Measurements from ENCODE around the gene RLF. TPM values are rescaled to one million over a fixed set of nuclear protein-coding genes. Genes with fewer than 3 reads are reported as not detected.
A peak's percentile ranks its signal among the peaks of the same experiment; 100 is the strongest.

Gene RLF
- total and polyA plus RNA-seq, 9 of the 15 experiments (the other 6 are each of a cell fraction or from before 2014, with no cell fraction given), result 3.6 to 35.0 (median 21.2) TPM

DNA sequence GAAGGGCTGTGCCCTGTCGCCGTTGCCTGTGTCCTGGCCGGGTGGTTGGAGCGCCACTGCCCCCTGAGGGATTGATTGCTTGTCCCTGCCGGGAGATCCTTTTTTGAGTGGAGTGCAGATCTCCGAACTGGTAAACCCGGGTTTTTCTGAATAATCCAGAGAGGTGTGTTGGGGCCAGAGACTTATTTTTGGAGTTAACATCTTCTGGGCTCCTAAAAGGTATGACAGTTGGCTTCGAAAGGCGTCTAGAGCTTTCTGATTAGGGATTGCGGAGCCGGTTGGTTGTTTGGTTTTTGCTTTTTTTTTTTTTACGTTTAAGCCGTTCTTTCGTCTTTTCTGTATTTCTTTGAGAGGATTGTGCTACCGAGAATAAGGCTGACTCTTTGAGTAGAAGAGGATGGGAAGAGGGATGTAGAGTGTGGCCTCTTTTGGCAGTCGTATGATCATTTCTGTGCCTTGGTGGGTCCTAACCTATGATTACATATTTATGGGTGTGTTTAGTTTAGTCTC, 756 bp downstream of the RLF start (continued):
- TF ChIP-seq, protein P1, sequence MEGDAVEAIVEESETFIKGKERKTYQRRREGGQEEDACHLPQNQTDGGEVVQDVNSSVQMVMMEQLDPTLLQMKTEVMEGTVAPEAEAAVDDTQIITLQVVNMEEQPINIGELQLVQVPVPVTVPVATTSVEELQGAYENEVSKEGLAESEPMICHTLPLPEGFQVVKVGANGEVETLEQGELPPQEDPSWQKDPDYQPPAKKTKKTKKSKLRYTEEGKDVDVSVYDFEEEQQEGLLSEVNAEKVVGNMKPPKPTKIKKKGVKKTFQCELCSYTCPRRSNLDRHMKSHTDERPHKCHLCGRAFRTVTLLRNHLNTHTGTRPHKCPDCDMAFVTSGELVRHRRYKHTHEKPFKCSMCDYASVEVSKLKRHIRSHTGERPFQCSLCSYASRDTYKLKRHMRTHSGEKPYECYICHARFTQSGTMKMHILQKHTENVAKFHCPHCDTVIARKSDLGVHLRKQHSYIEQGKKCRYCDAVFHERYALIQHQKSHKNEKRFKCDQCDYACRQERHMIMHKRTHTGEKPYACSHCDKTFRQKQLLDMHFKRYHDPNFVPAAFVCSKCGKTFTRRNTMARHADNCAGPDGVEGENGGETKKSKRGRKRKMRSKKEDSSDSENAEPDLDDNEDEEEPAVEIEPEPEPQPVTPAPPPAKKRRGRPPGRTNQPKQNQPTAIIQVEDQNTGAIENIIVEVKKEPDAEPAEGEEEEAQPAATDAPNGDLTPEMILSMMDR (IDR thresholded peaks at IDR 0.05 in 2 of 3, conservative IDR thresholded peaks at IDR 0.05 in 1 of 3; ENCODE audit: insufficient read depth in 2 of 3, low read depth in 1 of 3, low read length in 3 of 3), result 0 out of 6 replicates have a peak, but pooled peaks of 2 of the 3 experiments have one; percentile 18 to 24
- TF ChIP-seq REST (IDR thresholded peaks at IDR 0.05; ENCODE audit: borderline replicate concordance) (peak; percentile 46), REST (CRISPR knock-in tag; IDR thresholded peaks at IDR 0.05; ENCODE audit: low read depth) (no peak), MYC (IDR thresholded peaks at IDR 0.05; ENCODE audit: low read depth, low read length) (no peak), MYC (CRISPR knock-in tag; IDR thresholded peaks at IDR 0.05; ENCODE audit: borderline replicate concordance, low read depth) (no peak), HDAC2 (IDR thresholded peaks at IDR 0.05) (peak; percentile 14; the same call in 1 of the 2 replicates), MYNN (IDR thresholded peaks at IDR 0.05) (no peak), MYNN (CRISPR knock-in tag; IDR thresholded peaks at IDR 0.05) (no peak), SMARCA4 (IDR thresholded peaks at IDR 0.05) (0 out of 2 replicates have a peak, but pooled peaks have one; percentile 12)
